GM12872 (cell line): ENCODE data around the gene OR2H2.

Experiments used
- TF ChIP-seq, protein P1 (sequence below): IDR thresholded peaks from 3 replicates; pipeline ENCODE4 v1.5.1; 2011; ENCODE audit warnings: low read depth, mild to moderate bottlenecking, low read length, moderate library complexity; ENCODE audit not compliant: insufficient read depth

The OR2H2 gene

DNA sequence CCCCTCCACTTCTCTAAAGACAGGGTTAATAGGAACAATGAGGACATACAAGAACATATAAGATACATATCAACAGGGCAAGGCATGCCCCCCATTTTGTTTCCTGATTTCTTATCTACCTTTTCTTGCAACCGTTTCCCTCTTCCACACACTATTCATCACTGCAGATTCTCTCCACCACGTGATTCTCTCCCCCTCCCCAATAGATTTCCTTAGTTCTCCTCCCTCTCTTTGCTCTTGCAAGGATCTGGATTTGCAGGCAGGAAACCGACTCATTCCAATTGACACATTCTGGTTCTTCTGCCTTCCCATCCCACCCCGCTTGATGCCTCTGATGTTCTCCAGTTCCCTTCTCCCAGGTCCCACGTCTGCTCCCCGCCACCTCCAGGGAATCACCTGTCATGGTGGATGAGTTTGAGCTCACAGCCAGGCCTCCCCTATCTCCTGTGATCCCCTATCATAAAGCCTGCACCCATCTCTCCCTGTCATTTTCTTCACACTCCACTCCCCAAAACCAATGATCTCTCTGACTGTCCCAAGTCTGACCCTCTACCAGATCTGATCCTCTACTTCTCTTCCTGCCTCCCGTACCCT is 40.5 kb downstream of the OR2H2 start:
- TF ChIP-seq, protein P1, sequence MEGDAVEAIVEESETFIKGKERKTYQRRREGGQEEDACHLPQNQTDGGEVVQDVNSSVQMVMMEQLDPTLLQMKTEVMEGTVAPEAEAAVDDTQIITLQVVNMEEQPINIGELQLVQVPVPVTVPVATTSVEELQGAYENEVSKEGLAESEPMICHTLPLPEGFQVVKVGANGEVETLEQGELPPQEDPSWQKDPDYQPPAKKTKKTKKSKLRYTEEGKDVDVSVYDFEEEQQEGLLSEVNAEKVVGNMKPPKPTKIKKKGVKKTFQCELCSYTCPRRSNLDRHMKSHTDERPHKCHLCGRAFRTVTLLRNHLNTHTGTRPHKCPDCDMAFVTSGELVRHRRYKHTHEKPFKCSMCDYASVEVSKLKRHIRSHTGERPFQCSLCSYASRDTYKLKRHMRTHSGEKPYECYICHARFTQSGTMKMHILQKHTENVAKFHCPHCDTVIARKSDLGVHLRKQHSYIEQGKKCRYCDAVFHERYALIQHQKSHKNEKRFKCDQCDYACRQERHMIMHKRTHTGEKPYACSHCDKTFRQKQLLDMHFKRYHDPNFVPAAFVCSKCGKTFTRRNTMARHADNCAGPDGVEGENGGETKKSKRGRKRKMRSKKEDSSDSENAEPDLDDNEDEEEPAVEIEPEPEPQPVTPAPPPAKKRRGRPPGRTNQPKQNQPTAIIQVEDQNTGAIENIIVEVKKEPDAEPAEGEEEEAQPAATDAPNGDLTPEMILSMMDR, result no peak

DNA sequence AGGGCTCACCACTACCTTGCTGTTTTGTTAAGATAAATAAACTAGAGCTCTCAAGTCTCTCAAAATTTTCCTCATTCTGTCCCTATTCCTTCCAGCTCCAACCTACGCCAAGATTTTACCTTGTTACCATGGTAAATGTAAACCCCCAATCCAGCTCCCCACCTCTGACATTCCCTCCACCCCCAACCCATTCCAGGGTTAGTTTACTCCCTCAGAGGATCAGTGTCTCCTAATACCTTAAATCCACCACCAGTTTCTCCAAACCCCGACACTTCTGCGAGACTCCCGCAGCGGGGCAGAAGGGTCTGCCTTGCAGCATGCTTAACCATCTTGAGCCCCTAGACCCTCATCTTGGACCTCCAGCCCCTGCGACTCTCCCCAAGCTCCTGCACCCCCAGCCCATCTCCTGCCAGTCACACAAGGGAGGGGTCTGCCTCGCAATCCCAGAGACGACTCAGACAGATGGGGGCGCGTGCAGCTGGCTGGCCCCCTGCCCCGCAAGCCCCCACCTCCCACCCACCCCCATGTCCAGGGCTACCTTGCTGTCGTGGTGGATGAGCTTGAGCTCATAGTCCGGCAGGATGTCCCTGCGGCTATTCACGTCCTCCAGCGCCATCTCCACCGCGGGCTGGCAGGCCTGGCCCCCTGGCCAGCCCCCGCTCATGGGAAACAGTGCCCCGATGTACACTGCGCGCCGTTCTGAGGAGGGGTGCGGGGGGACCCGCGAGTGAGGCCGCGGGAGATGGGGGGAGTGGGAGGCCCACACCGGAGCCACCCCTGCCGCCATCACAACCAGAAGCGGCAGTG is 42.2 kb downstream of the OR2H2 start:
- TF ChIP-seq, protein P1, result no peak

DNA sequence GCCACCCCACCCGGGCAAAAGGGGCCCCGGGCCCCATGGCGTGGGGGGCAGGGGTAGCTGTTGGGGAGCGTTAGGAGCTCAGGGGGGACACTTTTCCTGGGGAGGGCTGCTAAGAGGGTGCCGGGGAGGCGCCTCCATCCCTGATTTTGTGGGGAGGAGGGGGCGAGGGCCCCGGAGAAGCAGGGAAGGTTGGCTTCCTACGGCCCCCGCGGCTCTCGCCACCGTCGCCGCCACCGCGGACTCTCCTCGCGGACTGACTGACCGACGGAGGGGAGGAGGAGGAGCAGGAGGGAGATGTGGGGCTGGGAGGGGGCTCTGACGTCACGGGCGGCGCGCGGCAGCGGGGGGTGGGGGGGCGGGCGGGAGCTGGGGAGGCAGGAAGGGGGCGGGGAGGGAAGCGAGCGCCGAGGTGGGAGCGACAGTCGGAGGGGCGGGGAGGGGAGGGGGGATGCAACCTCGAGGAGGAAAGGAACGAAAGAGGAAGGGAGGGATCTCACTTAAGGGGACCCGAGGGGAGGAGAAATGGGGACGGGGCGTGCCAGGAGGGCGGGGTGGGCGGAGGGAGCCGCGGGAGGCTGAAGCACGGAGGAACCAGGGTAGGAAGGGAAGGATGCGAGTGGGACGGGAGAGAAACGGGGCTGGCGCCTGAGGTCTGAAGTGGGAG is 43.0 kb downstream of the OR2H2 start:
- TF ChIP-seq, protein P1, result no peak

DNA sequence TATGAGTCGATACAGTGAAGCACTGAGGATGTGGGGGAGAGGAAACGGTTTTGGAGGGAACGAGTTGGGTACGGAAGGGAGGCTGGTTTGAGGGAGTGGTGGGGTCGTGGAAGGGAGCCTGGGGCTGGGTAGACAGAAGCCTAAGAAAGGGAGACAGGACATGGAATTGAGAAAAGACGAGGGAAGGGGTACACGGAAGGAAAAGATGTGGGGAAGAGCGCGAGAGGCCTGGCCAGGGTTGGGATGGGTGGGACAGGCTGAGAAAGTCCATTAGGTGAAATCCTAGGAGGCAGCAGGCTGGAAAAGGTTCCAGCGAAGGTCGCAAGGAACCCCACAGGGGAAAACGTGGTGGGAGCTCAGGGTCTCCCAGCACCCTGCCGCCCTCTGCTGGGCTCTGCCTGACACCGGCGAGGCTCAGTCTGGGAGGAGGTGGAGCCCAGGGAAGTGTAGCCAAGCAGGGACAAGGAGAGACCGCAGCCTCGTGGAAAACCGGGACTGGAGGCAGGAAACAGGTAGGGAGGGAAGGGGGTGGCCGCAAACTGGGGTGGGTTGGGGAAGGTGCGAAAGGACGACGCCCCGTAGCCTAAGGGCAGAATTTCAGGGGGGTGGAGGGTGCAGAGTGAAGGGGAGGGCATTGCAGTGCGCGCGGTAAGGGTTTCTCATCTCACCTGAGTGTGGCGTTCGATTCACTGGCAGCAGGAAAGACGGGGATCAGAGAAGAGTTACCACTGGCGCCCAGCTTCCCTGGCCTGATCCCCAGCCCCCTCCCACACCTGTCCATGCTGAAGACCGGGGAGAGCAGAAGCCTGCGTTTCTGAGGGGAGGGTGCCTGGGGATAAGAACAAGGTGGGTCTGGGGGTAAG is 43.7 kb downstream of the OR2H2 start:
- TF ChIP-seq, protein P1, result peak; percentile 88

DNA sequence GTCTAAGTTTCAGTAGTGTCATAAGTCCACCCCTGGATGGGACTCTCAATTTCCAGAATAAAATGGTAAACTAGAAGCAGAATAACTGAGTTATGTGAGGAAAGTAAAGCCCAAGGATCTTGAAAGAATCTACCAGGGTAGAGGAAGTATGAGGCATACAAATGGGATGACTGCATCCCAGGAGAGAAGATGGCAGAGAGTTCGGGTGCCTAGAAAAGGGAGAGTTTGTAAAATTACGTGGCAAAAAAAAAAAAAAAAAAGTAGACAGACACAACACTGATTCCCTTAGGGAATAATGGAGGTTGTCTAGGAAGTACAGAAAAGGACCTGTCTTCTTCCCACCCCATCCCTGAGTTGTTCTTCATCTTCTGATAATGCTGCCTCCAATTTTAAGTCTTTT is 44.6 kb downstream of the OR2H2 start:
- TF ChIP-seq, protein P1, result no peak

DNA sequence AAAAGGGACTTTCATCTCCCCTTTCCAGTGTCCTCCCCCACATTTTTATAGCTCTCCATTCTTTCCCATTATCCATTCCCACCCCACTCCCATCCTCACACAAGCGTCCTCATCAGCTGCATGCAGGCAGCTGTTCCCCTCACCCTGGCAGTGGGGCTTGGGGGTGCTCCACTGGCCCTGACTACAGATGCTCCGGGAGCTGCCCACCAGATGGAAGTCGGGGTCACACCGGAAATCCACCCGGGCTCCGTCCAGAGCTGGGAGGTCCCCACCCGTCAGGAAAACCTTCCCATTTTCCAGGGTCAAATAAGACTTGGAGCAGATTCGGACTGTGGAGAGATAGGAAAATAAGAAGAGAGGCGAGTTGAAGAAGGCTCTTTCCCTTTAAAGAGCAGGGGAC is 45.4 kb downstream of the OR2H2 start:
- TF ChIP-seq, protein P1, result no peak
